GM12878 (cell line): ENCODE data around the gene KDM1B. TPM values are rescaled to one million over a fixed set of nuclear protein-coding genes. Genes with fewer than 3 reads are reported as not detected.

Source experiments
- ATAC-seq: fragments of 200-7000 bp; cut with Tn5 transposase; 3 replicates; pipeline ENCODE4 v1.9.1; 2020; ENCODE audit warnings: mild to moderate bottlenecking, moderate library complexity
- BruUV-seq: library from RNA; stranded (reverse); fragments of 400-500 nt; replicated peaks from 2 replicates; lab custom pipeline; 2021; lab: Mats Ljungman, UMichigan
- CTCF ChIA-PET: fragments of 300-600 bp; sonication (Branson Sonifier 250); formaldehyde crosslinking; extraction: SDS; loops from one replicate; lab custom pipeline; 2021; ENCODE audit warnings: inconsistent platforms; lab: Yijun Ruan, JAX
- POLR2A ChIA-PET: fragments of 350-600 bp; formaldehyde crosslinking; extraction: SDS; loops from one replicate; lab custom pipeline; 2021; ENCODE audit warnings: inconsistent platforms; lab: Charles Lee
- RAD21 ChIA-PET: fragments of 300-600 bp; sonication (Branson Sonifier 250); formaldehyde crosslinking; loops from one replicate; lab custom pipeline; 2023; ENCODE audit warnings: antibody characterized with exemption; ENCODE audit not compliant: unreplicated experiment; lab: Charles Lee
- SMC1A ChIA-PET: fragments of 300-600 bp; sonication (Branson Sonifier 250); formaldehyde crosslinking; loops from one replicate; lab custom pipeline; 2023; ENCODE audit not compliant: unreplicated experiment, uncharacterized antibody; lab: Charles Lee
- DNase-seq: peaks from one replicate; pipeline ENCODE4 v3.0.0-alpha.2; 2011; ENCODE audit warnings: low read depth, low spot score
- FAIRE-seq: peaks from 3 replicates; lab custom pipeline; 2011; peaks lifted over from hg19 to GRCh38; lab: Jason Lieb, UNC
- H2AFZ ChIP-seq: 2 replicates; pipeline ENCODE4 v1.6.0; 2011; ENCODE audit warnings: low read depth, low read length, control low read depth; ENCODE audit not compliant: control insufficient read depth
- H3K27ac ChIP-seq: 2 replicates; pipeline ENCODE4 v1.5.1; 2011; ENCODE audit warnings: control low read depth; ENCODE audit not compliant: control insufficient read depth, insufficient read depth
- H3K27me3 ChIP-seq, 2 experiments: replicated peaks in 1 of 2; 2 replicates each; pipeline versions ENCODE4 v1.6.0 to v1.6.1; 2011; ENCODE audit warnings: low read length in 1 of 2; ENCODE audit not compliant: control insufficient read depth in 2 of 2, insufficient read depth in 2 of 2
- H3K36me3 ChIP-seq, 2 experiments: 2 replicates each; pipeline ENCODE4 v1.5.1; 2011; ENCODE audit warnings: low read length in 1 of 2; ENCODE audit not compliant: control insufficient read depth in 2 of 2, insufficient read depth in 2 of 2
- H3K4me1 ChIP-seq: 2 replicates; pipeline ENCODE4 v1.6.1; 2011; ENCODE audit warnings: mild to moderate bottlenecking, low read length, moderate library complexity, mixed read lengths; ENCODE audit not compliant: control insufficient read depth, insufficient read depth
- H3K4me2 ChIP-seq: 2 replicates; pipeline ENCODE4 v1.6.0; 2011; ENCODE audit warnings: control low read depth; ENCODE audit not compliant: control insufficient read depth, insufficient read depth
- H3K4me3 ChIP-seq: fragments of 200-600 bp; sonication (generic); 2 replicates; pipeline ENCODE4 v1.5.1; 2016
- H3K79me2 ChIP-seq: 2 replicates; pipeline ENCODE4 v1.6.0; 2011; ENCODE audit warnings: low read length; ENCODE audit not compliant: control insufficient read depth, insufficient read depth
- H3K9ac ChIP-seq: 2 replicates; pipeline ENCODE4 v1.8.0; 2011; ENCODE audit warnings: low read length, control low read depth, mixed read lengths; ENCODE audit not compliant: control insufficient read depth, insufficient read depth
- H3K9me3 ChIP-seq: replicated peaks from 3 replicates; pipeline ENCODE4 v1.5.1; 2011; ENCODE audit warnings: mild to moderate bottlenecking, low read length; ENCODE audit not compliant: control insufficient read depth, insufficient read depth
- H4K20me1 ChIP-seq: 2 replicates; pipeline ENCODE4 v1.6.0; 2011; ENCODE audit not compliant: control insufficient read depth, insufficient read depth
- ATF2 ChIP-seq: IDR thresholded peaks from 2 replicates; pipeline ENCODE4 v1.6.1; 2012; ENCODE audit warnings: low read length, inconsistent platforms
- BACH1 ChIP-seq: fragments of 450-650 bp; IDR thresholded peaks from 2 replicates; pipeline ENCODE4 v1.6.1; 2017; ENCODE audit warnings: mild to moderate bottlenecking, borderline replicate concordance
- CREB1 ChIP-seq: IDR thresholded peaks from 2 replicates; pipeline ENCODE4 v1.6.1; 2012; ENCODE audit warnings: low read depth, mild to moderate bottlenecking, inconsistent platforms
- GABPA ChIP-seq: IDR thresholded peaks from 2 replicates; pipeline ENCODE4 v1.6.1; 2014; ENCODE audit warnings: antibody characterized with exemption, low read depth, mild to moderate bottlenecking, inconsistent platforms
- MEF2B ChIP-seq: fragments of 450-650 bp; IDR thresholded peaks from 2 replicates; pipeline ENCODE4 v1.6.1; 2018; ENCODE audit warnings: mild to moderate bottlenecking, moderate library complexity; ENCODE audit not compliant: partially characterized antibody, poor library complexity, severe bottlenecking
- PKNOX1 ChIP-seq: fragments of 450-650 bp; IDR thresholded peaks from 2 replicates; pipeline ENCODE4 v1.6.1; 2016; ENCODE audit warnings: mild to moderate bottlenecking
- RAD21 ChIP-seq: IDR thresholded peaks from 2 replicates; pipeline ENCODE4 v1.6.1; 2011; ENCODE audit warnings: mild to moderate bottlenecking, low read depth, low read length, moderate library complexity; ENCODE audit not compliant: insufficient read depth
- RELB ChIP-seq: fragments of 450-650 bp; IDR thresholded peaks from 2 replicates; pipeline ENCODE4 v1.6.1; 2017; ENCODE audit warnings: low read depth, mild to moderate bottlenecking, moderate library complexity
- RFX5 ChIP-seq: IDR thresholded peaks from 2 replicates; pipeline ENCODE4 v1.6.1; 2011; ENCODE audit warnings: low read depth, low read length, improper control_type of control experiment
- SREBF1 ChIP-seq: IDR thresholded peaks from 2 replicates; pipeline ENCODE4 v1.6.1; 2012; ENCODE audit warnings: mild to moderate bottlenecking, low read length
- ZBTB40 ChIP-seq: fragments of 450-650 bp; IDR thresholded peaks from 2 replicates; pipeline ENCODE4 v1.6.1; 2016; ENCODE audit warnings: mild to moderate bottlenecking, moderate library complexity, borderline replicate concordance
- WGBS: methylation state at CpG from one replicate; pipeline ENCODE4 v1.1.6; 2016; ENCODE audit warnings: low lambda C conversion rate; ENCODE audit not compliant: insufficient replicate concordance, insufficient coverage; ENCODE audit errors: missing lambda C conversion rate; 5-methylcytosine and 5-hydroxymethylcytosine counted together
- in situ Hi-C: fragments of 300-500 bp; cut with MboI; formaldehyde crosslinking; loops from 9 replicates; pipeline ENCODE4 v1.14.3; 2018; ENCODE audit warnings: mixed read lengths
- intact Hi-C: fragments of 100-400 bp; cut with micrococcal nuclease; formaldehyde crosslinking; loops from one replicate; pipeline ENCODE4 v1.14.2; 2022; ENCODE audit not compliant: unreplicated experiment
- polyA plus RNA-seq, 11 experiments: library from polyadenylated mRNA; depleted of rRNA in 4 of 11; unstranded in 6 of 11; stranded (reverse) in 5 of 11; fragments of >200 nt; fragmentation: Nextera tagmentation in 4 of 11; fragmentation: Illumina TruSeq in 1 of 11; extraction: Ambion mirVana in 4 of 11; extraction: Trizol in 1 of 11; gene quantifications; 1 replicate in 1 of 11; 2 replicates in 10 of 11; pipeline versions ENCODE4 v1.2.1 to v1.2.3, GENCODE V29; 2011 to 2016; ENCODE audit warnings: inconsistent platforms in 2 of 11, missing spikeins in 2 of 11, low read depth in 1 of 11
- total RNA-seq, 4 experiments: library from RNA; depleted of rRNA in 3 of 4; stranded (reverse); fragments of >200 nt in 3 of 4; fragmentation: Illumina TruSeq in 1 of 4; extraction: Trizol in 1 of 4; gene quantifications; 2 replicates each; pipeline versions ENCODE4 v1.2.1 to v1.2.3, GENCODE V29; 2013 to 2021

Gene KDM1B
- total and polyA plus RNA-seq, 10 of the 15 experiments (the other 5 are each of a cell fraction or from before 2014, with no cell fraction given): 1.7 to 22.5 (median 13.9) TPM

GRCh38 chr6:18154507-18155149 lies 594 bp upstream of the KDM1B start, which contains the start of gene TPMT (continued):
- TF ChIP-seq ZBTB40: no peak
- TF ChIP-seq BACH1: 0 out of 2 replicates have a peak, but pooled peaks have one; percentile 8
- TF ChIP-seq RFX5: no peak

- peaks cover 9% of the 10 kb centered on the region for H3K4me1 ChIP-seq
- ATAC-seq (peak; percentile 53), DNase-seq (peak; percentile 55), FAIRE-seq (peak; percentile 86)
- H3K4me3 ChIP-seq: peak overlapping the region; percentile 74
- H3K9ac ChIP-seq: peak overlapping the region; percentile 81
- RAD21 ChIA-PET: interaction anchor here (0.9 to 1.6 kb wide), 6 partner anchors 11 to 452 kb away, joined by 3 to 5 read pairs (median 3); partner anchors contain the start of gene DEK
- 2% methylated on average over 25 of the region's 26 CpGs for WGBS
- H3K27me3 ChIP-seq: no peaks in the 10 kb centered on the region
- in situ Hi-C loops: no loop called here
- H4K20me1 ChIP-seq: no peaks in the 10 kb centered on the region
- H3K4me2 ChIP-seq: peak overlapping the region; percentile 98
- BruUV-seq: no TSS peak
- intact Hi-C loops: loop anchor here (2.0 to 10.0 kb wide), 3 partner anchors 55 to 451 kb away; partner anchors contain the start of gene NUP153
- no peaks in the 10 kb centered on the region for H3K36me3 ChIP-seq
- H3K27ac ChIP-seq: peak overlapping the region; percentile 81
- H3K79me2 ChIP-seq: peaks cover 6% of the 10 kb centered on the region
- no peaks in the 10 kb centered on the region for H3K9me3 ChIP-seq
- POLR2A ChIA-PET: interaction anchor here (0.6 to 1.6 kb wide), 6 partner anchors 10 to 1676 kb away, joined by 3 to 6 read pairs (median 4); no protein-coding TSS in a partner anchor
- SMC1A ChIA-PET: interaction anchor here (1.1 to 1.9 kb wide), 4 partner anchors 57 to 104 kb away, joined by 3 to 7 read pairs (median 6); no protein-coding TSS in a partner anchor
- peak overlapping the region; percentile 82 for H2AFZ ChIP-seq
- CTCF ChIA-PET: interaction anchor here (1.1 to 1.2 kb wide), 2 partner anchors 58 to 109 kb away, joined by 3 read pairs; partner anchors contain the start of gene DEK
- TF ChIP-seq MEF2B (peak; percentile 29), SREBF1 (no peak), GABPA (0 out of 2 replicates have a peak, but pooled peaks have one; percentile 16), PKNOX1 (peak; percentile 66), RAD21 (peak; percentile 33; the same call in 1 of the 2 replicates), CREB1 (peak; percentile 45), RELB (peak; percentile 70; the same call in 1 of the 2 replicates), ATF2 (peak; percentile 61; the same call in 1 of the 2 replicates)
Observed at GRCh38 chr6:18155864-18156421, 721 bp downstream of the KDM1B start.
